Left hindlimb (tissue), 1 donor: ENCODE measurements around the gene PNMT.
A peak's percentile ranks its signal among the peaks of the same experiment; 100 is the strongest.

Experiments used
- DNase-seq: peaks from one replicate; pipeline ENCODE4 v3.0.0-alpha.2; 2018

Gene PNMT

GRCh38 chr17:39653662-39654331 is 14.5 kb upstream of the PNMT start:
- DNase-seq: no peak

GRCh38 chr17:39655105-39655504 is 13.1 kb upstream of the PNMT start:
- no peak for DNase-seq

- DNase-seq: no peak
Observed at GRCh38 chr17:39658346-39658745, 9.9 kb upstream of the PNMT start.

- no peak for DNase-seq
Observed at GRCh38 chr17:39658760-39659159, 9.5 kb upstream of the PNMT start.

DNA sequence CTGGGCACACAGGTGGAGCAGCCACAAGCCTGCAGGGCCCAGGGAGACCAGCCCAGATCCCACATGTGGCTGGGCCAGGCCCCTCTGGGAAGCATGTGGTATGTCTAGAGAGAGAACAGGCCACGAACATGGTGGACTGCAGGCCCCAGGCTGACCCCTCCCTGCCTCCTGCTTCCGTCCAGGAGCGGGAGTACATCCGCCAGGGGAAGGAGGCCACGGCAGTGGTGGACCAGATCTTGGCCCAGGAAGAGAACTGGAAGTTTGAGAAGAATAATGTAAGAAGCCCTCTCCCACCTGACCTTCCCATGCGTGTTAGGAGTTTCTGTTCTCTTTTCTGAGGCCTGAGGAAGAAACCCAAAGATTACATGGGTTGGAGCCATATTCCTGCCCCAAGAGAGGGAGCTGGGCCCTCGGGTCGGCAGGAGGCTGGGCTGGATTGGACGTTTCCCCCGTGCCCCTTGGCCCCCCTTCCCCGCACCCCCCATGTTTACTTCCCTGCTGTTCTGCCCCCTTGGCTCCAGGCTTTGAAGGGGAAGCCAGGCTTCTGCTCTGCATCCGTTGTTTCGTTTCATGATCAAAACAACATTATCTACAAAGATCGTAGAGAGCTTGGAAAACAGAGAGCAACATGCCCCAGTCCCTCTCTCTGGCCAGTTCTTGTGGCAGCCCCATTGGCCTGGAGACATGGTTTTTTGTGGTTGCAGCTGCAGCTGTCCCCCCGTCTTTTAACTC is 8.8 kb upstream of the PNMT start:
- DNase-seq: no peak

DNA sequence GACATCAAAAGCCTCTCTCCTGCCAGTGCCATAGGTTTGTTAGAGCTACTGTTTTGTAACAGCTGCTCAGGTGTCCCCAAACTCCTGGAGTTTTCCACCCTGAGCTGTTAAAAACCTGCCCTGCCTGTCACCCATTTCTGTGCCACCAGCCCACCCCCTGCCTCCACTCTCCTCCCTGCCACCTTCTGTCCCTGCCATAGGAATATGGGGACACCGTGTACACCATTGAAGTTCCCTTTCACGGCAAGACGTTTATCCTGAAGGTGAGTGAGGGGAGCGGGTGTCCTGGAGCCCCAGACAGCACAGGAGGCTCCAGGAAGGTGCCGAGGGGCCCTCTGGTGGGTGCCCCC is 8.3 kb upstream of the PNMT start:
- no peak for DNase-seq

DNA sequence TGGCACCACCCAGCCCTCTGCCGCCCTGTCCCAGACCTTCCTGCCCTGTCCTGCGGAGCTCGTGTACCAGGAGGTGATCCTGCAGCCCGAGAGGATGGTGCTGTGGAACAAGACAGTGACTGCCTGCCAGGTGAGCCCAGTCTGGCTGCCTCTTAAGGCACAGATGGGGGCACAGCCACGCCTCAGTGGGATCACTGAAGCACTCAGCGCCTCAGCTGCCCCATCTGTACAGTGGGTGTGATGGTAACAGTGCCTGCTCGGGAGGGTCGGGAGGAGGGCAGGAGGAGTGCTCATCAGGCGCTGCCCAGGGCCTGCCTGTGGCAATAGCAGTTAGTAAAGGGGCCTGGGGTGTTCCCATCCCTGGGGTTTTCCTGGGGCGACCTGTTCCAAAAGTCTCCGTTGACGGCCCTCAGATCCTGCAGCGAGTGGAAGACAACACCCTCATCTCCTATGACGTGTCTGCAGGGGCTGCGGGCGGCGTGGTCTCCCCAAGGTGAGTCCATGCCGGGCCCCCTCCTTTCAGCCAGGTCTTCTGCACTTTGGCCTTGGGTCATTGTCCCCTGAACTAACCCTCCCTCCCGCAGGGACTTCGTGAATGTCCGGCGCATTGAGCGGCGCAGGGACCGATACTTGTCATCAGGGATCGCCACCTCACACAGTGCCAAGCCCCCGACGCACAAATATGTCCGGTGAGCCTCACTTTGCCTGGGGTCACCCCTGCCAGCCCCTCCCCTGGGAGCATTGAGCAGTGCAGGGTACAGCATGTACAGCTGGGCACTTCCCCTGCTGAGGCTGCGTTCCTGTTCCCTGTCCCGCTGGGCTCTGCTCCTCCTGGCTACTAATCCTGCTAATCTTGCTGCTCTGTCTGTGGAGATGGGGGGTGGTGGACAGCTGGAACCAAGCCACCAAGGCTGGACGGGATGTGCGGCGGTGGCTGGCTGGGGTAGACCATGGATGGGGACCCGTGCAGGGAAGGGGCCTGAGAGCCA is 7.6 kb upstream of the PNMT start:
- DNase-seq: no peak

GRCh38 chr17:39661744-39662541 is 6.3 kb upstream of the PNMT start:
- DNase-seq: no peak

DNA sequence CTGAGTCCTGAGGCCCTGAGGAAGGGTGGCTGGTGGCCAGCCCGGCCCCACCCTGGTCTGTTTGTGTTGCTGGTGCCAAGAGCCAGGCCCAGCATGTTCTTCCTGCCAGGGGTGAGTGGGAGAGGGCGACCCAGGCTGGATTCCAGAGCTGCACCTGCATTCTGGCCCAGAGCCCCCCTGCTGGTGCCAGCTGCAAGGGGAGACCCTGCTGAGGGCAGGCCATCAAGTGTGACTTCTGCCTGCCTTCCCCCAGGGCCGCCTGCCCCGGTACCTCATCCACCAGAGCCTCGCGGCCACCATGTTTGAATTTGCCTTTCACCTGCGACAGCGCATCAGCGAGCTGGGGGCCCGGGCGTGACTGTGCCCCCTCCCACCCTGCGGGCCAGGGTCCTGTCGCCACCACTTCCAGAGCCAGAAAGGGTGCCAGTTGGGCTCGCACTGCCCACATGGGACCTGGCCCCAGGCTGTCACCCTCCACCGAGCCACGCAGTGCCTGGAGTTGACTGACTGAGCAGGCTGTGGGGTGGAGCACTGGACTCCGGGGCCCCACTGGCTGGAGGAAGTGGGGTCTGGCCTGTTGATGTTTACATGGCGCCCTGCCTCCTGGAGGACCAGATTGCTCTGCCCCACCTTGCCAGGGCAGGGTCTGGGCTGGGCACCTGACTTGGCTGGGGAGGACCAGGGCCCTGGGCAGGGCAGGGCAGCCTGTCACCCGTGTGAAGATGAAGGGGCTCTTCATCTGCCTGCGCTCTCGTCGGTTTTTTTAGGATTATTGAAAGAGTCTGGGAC is 5.5 kb upstream of the PNMT start:
- DNase-seq: no peak

GRCh38 chr17:39663340-39663687 is 4.9 kb upstream of the PNMT start:
- no peak for DNase-seq

DNA sequence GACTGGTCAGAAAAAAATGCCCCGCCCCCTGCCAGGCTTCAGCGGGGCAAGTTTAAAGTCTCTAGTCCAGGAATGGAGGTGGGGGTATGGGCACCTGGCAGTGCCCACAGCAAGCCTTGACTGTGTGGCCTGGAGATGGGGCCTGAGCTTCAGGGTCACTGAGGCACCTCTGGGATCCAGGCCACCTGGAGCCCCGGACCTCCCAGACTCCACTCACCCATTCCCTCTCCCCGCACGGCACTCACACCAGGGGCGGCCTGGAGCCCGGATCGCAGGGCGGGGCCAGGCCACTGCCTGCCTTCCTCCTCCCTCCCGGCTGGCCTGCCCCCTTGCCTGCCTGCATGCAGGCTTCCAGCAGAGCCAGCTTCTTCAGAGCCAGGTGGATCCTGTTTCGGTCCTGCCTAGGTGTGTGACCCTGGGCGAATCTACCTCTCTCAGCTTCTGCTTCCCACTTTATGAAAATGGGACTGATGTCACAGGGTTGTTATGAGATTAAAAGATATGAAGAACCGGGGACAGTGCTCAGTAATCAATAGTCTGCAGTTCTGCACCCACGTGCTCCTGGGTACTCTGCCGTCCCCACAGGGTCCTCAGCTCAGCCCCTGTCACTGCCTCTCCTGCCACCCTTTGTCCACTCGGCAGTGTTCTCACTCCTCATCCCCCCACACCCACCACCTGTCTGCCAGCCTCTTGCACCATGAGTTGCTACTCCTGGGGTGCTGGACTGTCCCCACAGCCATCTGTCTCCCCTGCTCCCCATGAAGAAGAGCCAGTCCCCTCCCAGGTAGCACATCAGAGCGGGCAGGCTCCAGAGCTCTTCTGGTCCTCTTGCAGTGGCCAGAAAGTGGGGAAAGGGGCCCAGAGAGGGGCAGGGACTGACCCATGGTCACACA is 4.3 kb upstream of the PNMT start:
- no peak for DNase-seq

- no peak for DNase-seq
Observed at GRCh38 chr17:39664581-39665561, 3.4 kb upstream of the PNMT start, which contains the start of gene TCAP. Gene TCAP (plus strand): TSS chr17:39665349. CDS start chr17:39665360, 11 bp downstream.

- no peak for DNase-seq
Observed at GRCh38 chr17:39665642-39666224, 2.5 kb upstream of the PNMT start.

GRCh38 chr17:39666231-39666600 is 2.0 kb upstream of the PNMT start:
- DNase-seq: no peak

GRCh38 chr17:39666601-39667261 is 1.5 kb upstream of the PNMT start:
- DNase-seq: peak; percentile 44

- DNase-seq: peak; percentile 47
Observed at GRCh38 chr17:39667262-39667944, 850 bp upstream of the PNMT start.

DNA sequence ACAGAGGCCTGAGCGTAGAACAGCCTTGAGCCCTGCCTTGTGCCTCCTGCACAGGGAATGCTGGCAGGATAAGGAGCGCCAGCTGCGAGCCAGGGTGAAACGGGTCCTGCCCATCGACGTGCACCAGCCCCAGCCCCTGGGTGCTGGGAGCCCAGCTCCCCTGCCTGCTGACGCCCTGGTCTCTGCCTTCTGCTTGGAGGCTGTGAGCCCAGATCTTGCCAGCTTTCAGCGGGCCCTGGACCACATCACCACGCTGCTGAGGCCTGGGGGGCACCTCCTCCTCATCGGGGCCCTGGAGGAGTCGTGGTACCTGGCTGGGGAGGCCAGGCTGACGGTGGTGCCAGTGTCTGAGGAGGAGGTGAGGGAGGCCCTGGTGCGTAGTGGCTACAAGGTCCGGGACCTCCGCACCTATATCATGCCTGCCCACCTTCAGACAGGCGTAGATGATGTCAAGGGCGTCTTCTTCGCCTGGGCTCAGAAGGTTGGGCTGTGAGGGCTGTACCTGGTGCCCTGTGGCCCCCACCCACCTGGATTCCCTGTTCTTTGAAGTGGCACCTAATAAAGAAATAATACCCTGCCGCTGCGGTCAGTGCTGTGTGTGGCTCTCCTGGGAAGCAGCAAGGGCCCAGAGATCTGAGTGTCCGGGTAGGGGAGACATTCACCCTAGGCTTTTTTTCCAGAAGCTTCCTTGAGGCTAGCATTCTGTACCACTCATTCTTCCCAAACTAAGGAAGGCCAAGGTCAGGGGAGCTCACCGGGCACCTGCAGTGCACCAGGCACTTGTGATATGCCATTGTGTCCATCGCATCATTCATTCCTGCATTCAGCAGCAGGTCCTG is 1.9 kb downstream of the PNMT start:
- peak; percentile 23 for DNase-seq
